ENCODE measurements around the gene ATP13A4.

Gene ATP13A4

GRCh38 chr3:193474446-193474845 is 80.2 kb downstream of the ATP13A4 start:
- TF ChIP-seq ZFX (IDR thresholded peaks at IDR 0.05) (no peak), CTCF (conservative IDR thresholded peaks at IDR 0.05) (no peak)
- H3K27ac ChIP-seq, result no peak overlapping the region

DNA sequence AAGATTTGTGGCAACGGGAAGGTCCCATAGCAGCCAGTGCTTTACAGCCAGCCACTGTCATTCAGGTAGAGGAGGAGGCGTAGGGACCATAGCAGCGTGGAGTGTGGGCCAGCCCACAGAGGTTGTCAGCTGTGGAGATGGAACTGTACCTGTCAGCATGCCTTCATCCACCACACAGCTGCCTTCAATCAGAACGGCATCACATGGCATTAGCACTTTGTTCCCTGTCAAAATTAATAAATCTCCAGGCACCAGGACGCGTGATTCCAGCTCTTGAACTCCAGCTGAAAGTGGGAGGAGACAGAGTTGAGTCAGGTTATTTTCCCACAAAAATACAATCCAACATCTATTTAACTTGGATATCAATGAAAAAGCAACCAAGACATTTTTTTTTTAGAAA is 84.0 kb downstream of the ATP13A4 start:
- H3K27ac ChIP-seq, result no peak overlapping the region
- TF ChIP-seq ZFX (IDR thresholded peaks at IDR 0.05) (no peak), CTCF (conservative IDR thresholded peaks at IDR 0.05) (no peak)

DNA sequence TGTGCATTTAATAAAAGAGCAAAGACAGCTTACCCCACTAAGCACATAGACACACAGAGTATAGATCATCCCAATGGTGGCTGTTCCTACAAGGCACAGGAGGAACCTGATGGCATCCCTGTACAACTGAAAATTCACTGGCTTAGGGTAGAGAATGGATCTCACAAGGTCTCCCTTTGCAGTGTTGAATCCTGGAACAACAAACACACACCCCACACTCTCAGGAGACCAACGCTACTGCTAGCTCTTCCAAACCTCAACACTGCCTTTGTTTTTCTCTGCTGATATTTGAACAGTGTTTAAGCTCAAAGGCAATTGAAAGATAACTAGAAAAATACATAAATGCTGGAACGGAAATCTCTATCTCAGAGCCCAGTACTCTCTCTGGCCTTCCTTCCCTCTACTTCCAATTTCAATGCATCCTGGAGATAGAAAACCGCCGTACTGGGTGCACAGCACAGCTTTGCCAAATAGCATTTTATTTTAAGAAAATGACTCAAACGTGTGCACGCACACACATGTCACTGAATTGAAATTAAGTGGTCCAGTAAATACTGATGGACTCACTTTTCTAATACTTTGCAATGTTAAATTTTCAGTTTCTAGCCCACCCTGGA is 88.6 kb downstream of the ATP13A4 start:
- TF ChIP-seq ZFX (IDR thresholded peaks at IDR 0.05) (no peak), CTCF (conservative IDR thresholded peaks at IDR 0.05) (no peak)
- H3K27ac ChIP-seq, result no peak overlapping the region

GRCh38 chr3:193464889-193465288 is 89.8 kb downstream of the ATP13A4 start:
- no peak overlapping the region for H3K27ac ChIP-seq
- TF ChIP-seq ZFX (IDR thresholded peaks at IDR 0.05), result no peak
- no peak for TF ChIP-seq CTCF (conservative IDR thresholded peaks at IDR 0.05)

DNA sequence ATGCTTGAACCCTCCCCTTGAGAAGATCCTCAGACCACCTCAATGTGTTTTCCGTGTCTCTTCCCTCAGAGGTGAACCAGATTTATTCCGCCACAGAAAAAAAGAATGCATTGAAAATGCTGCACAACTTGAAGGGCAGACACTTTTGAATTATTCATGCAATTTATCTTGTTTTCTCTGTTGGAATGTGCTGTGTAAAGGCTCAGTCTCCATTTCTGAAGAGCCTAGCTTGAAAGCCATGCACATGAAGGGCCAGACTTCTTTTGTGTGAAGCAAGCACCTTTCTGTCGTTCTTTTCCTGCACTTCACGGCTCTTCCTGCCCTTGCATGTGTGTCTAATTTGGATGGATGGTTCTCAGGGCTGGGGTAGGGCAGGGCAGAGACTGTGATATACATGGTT is 97.2 kb downstream of the ATP13A4 start:
- no peak for TF ChIP-seq ZFX (IDR thresholded peaks at IDR 0.05)
- no peak for TF ChIP-seq CTCF (conservative IDR thresholded peaks at IDR 0.05)
- H3K27ac ChIP-seq, result no peak overlapping the region

DNA sequence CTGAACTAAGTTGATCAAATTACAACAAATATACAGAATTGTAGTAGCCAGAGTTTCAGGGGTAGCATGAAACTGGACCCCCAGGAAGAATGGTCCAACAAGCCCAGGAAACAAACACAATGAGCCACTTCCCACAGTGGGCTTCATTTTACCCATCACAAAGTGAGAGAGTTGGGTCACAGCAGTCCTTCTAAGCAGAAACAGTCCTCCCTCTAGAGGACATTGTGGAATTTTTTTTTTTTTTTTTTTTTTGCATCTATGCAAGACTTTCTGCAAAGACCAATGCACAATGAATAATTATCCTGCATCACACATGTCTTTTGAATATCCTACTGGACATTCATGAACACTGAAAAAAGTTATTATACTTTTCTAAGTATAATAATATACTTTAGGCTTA is 102.4 kb downstream of the ATP13A4 start:
- TF ChIP-seq CTCF (conservative IDR thresholded peaks at IDR 0.05), result peak; percentile 56
- no peak for TF ChIP-seq ZFX (IDR thresholded peaks at IDR 0.05)
- H3K27ac ChIP-seq, result no peak overlapping the region

DNA sequence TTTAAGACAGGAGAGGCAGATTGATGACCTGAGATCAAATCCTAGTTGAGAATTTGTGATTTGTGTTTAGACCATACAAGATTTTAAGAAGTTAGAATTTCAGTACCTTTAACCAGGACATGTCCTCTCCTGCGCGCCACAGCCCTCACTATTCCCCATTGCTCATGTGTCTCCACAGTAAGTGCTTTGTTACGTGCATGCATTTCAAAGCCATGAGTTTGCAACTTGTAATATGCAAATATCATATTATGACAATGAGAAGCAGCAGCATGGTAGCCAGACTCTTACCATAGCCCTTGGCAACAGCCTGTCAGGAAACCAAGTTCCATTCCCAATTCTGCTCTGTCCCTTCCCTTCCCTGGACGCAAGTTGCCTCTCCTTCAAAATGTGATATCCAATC is 102.8 kb downstream of the ATP13A4 start:
- TF ChIP-seq CTCF (conservative IDR thresholded peaks at IDR 0.05), result no peak
- H3K27ac ChIP-seq, result no peak overlapping the region
